Iris pigment epithelial cell (primary cell): ENCODE measurements around the gene MVB12B.
"Not testable (repeated sequence)": the region's sequence is repeated elsewhere in the genome, so short reads cannot be mapped to it uniquely, and the experiment has no call there.

Experiments used
- DNase-seq: peaks from one replicate; pipeline ENCODE4 v3.0.0-alpha.2; 2011; ENCODE audit warnings: low read depth

MVB12B gene

DNA sequence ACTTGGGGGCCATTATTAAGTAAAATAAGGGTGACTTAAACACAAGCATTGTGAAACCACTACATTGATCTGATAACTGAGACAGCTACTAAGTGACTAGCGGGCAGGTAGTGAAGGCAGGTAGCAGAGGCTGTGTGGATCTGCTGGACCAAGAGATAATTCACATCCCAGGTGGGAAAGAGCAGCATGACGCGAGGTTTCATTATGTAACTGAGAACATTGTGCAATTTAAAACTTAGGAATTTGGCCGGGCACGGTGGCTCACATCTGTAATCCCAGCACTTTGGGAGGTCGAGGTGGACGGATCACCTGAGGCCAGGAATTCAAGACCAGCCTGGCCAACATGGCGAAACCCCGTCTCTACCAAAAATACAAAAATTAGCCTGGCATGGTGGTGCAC is 213.8 kb downstream of the MVB12B start:
- not testable (repeated sequence) for DNase-seq

DNA sequence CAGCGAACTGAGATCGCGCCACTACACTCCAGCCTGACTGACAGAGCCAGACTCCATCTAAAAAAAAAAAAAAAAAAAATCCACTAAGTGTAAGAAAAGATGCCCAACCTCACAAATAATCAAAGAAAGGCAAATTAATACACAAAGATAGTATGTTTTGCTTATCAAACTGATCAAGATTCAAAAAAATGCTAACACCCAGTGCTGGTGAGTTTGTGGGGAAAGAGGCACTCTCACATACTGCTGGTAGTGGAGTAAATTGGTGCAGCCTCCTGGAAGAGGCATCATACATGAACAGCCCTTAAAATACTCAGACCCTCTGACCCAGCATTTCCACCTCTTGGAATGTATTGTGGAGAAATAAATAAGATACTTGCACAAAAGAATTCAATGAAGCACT is 216.9 kb downstream of the MVB12B start:
- DNase-seq: no peak

DNA sequence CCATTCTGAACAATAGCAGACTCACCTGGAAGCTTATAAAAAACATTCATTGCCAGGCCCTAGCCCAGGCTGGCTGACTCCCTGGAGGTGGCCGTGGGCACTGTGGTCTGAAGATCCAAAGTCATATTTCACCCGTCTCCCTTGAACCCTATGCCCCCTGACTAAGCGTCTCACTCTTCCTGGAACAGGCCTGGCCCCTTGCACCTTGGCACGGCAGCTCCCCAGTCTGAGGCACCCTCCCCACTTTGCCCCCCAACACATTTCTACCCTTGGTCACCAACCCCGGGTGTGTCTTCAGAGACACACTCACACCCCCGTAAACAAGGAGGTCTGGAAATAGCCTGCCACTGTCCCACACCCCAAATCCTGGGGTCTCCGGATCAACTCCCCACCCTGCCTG is 218.5 kb downstream of the MVB12B start:
- no peak for DNase-seq

DNA sequence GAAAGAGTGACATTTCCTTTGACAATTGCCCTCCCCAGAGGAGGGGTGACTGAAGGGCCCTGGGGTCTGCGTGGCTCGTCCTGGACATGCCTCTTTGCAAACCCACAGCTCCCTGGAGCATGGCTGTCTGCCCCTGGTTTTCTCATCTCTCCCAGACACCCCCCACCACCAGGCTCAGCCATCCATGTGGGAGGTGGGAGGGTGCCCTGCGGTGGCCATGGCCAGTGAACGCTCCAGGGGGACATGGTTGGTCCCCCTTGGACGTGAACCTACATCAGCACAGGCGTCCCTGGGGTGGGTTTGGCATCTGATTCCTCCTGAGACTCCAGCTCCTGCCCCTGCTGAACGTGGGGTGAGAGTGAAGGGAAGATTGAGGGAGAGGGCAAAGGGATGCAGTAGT is 219.4 kb downstream of the MVB12B start:
- DNase-seq: no peak

DNA sequence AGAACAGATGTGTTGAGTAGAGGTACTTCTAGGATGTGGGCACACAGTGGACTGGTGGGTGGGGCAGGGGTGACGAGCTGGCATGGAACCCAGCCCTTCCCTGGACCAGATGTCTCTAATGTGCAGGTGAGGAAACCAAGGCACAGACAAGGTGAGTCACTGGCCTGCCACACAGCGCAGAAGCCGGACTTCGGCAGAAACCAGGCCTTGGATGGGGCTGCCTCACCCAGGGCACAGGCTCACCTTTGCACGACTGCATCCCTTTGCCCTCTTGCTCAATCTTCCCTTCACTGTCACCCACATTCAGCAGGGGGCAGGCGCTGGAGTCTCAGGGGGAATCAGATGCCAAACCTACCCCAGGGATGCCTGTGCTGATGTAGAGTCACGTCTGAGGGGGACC is 221.7 kb downstream of the MVB12B start:
- DNase-seq: no peak

DNA sequence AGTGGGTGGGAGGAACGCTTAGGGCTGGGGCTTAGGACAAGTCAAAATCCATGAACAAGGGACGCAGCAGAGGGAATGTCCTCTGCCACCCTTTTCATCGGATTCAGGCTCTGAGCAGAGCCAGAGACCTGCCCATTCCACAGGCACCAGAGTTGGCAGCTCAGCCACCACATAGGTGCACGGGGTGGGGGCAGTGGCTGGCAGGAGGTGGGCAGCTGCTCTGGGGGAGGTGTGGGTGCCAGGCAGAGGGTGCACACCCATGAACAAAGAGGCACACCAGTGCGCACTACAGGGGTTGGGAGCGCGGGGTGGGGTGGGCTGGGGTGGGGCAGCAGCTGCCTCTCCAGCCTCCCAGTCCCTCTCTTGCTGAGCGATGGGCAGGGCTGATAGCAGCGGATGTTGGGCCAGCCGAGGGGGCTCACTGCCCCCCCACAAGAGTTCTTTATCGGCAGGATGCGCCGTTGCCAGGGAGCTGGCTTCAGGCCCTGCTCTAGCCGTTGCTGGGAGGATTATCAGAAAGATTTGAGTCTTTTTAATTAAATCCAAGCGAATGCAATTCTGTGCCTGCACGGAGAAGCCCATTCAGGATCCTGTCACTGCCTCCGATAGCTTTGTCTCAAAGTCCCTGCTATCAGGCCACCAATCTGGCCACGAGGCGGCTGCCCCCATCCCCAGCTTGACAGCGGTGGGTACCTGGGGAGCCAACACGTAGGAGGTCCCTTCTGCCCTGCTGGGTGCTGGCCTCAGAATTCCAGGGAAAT is 222.8 kb downstream of the MVB12B start:
- no peak for DNase-seq

DNA sequence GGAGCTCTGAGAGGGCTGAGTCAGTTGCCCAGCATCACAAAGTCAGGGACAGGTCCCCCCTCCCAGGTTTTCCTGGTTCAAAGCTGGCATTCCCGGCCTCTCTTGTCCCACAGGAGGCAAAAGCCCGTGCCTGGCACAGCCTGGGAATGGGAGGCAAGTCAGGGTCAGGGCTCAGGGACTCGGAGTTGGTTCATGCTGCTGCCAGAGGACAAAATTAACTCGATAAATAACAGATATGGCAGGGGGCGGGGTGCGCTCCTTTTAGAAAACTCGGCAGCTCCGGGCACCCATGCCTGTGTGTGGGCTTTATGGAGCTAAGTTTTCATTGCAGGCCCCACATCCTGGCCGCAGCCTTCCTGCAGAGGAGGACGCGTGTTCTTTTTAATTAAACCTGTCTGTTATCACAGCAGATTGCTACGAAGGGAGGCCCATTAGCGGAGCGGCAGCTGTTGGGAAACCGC is 224.3 kb downstream of the MVB12B start:
- no peak for DNase-seq

DNA sequence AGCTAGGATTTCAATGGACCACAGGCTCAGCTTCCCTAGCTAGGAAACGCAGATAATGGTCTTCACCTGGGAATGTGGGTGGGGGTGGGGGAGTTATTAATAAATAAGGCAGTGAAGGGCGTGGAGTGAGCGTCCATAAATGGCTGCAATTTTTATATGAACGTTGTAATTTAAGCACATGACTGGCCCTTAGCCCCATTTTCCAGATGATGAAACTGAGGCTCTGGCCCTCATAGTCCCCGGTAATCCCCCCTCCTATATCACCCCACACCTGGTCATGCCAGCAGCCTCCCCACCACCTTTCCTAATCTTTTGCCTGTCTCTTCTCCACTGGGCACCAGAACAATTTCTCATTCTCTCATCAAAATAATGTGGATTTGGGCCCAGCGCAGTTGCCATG is 225.2 kb downstream of the MVB12B start:
- no peak for DNase-seq

DNA sequence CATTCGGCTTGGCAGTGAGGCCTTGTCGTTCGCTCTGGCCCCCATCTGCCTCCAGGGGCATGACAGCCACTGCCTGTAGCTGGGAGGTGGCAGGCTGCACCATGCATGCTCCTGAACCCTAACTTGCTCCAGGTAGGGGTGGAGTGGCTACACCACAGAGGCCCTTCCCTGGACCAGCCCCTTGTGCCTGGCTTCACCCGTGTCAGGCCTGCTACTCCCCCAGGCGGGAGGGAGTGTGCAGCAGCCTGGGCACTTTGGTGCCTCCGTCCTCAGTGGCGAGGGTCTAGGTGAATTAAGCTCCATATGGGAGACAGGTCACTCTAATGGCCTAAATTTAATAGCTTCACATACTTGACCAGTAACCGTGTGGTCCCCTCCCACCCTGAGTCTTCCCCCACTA is 227.7 kb downstream of the MVB12B start:
- no peak for DNase-seq

DNA sequence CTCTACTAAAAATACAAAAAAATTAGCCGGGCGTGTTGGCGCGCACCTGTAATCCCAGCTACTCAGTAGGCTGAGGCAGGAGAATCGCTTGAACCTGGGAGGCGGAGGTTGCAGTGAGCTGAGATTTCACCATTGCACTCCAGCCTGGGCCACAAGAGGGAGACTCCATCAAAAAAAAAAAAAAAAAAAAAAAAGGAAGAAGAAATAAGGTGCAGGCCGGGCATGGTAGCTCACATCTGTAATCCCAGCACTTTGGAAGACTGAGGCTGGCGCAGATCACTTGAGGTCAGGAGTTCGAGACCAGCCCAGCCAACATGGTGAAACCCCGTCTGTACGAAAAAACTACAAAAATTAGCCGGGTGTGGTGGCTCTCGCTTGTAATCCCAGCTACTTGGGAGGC is 228.8 kb downstream of the MVB12B start:
- not testable (repeated sequence) for DNase-seq
